Kidney epithelial cell (primary cell): ENCODE data around the gene TRIM51. TPM values are rescaled to one million over a fixed set of nuclear protein-coding genes. Genes with fewer than 3 reads are reported as not detected.
"Not testable (repeated sequence)": the region's sequence is repeated elsewhere in the genome, so short reads cannot be mapped to it uniquely, and the experiment has no call there.

Source experiments
- DNase-seq: peaks from one replicate; pipeline ENCODE4 v3.0.0-alpha.2; 2010; ENCODE audit warnings: low read depth
- H3K27me3 ChIP-seq: 2 replicates; pipeline ENCODE4 v1.6.0; 2011; ENCODE audit warnings: low read length; ENCODE audit not compliant: control insufficient read depth, insufficient read depth
- H3K36me3 ChIP-seq: 2 replicates; pipeline ENCODE4 v1.5.1; 2011; ENCODE audit warnings: low read length; ENCODE audit not compliant: control insufficient read depth, insufficient read depth
- H3K4me3 ChIP-seq: 2 replicates; pipeline ENCODE4 v1.5.1; 2011; ENCODE audit warnings: low read depth, mild to moderate bottlenecking, control low read depth, low read length
- CTCF ChIP-seq: IDR thresholded peaks from 2 replicates; pipeline ENCODE4 v1.5.1; 2011; ENCODE audit warnings: mild to moderate bottlenecking, moderate library complexity, low read length, control low read depth, inconsistent platforms; ENCODE audit not compliant: insufficient read depth, poor library complexity, severe bottlenecking
- total RNA-seq: library from RNA; depleted of rRNA; stranded (reverse); fragments of >200 nt; gene quantifications from 2 replicates; pipeline ENCODE4 v1.2.3, GENCODE V29; 2015

TRIM51 gene
- not detected in 2 replicates for total RNA-seq

- not testable (repeated sequence) for H3K27me3 ChIP-seq, DNase-seq, H3K4me3 ChIP-seq, H3K36me3 ChIP-seq
Measured at GRCh38 chr11:55882997-55883396, at the start of gene TRIM51. TSS of gene TRIM51 (plus strand) at chr11:55883297. CDS start at chr11:55885429, 2,132 bp downstream.

GRCh38 chr11:55838452-55838851, 44.6 kb upstream of the TRIM51 start, which contains the start of gene OR5D16:
TSS of gene OR5D16 (plus strand) at chr11:55838752. CDS start at chr11:55838752, 0 bp downstream.
- Histone ChIP-seq H3K4me3 (no peak within 1 kb of the TSS), H3K36me3 (no peaks in the 10 kb centered on the region), H3K27me3 (no peaks in the 10 kb centered on the region)
- no peak for TF ChIP-seq CTCF
- no peak for DNase-seq

- H3K36me3 ChIP-seq = no peaks in the 10 kb centered on the region
- no peak overlapping the region for H3K4me3 ChIP-seq
- no peak for TF ChIP-seq CTCF
- H3K27me3 ChIP-seq = no peaks in the 10 kb centered on the region
- no peak for DNase-seq
Measured at GRCh38 chr11:55847453-55847852, 35.6 kb upstream of the TRIM51 start.

GRCh38 chr11:55849037-55849436, 34.1 kb upstream of the TRIM51 start:
- no peak for TF ChIP-seq CTCF
- H3K4me3 ChIP-seq = no peak overlapping the region
- no peaks in the 10 kb centered on the region for H3K36me3 ChIP-seq

GRCh38 chr11:55852141-55852540, 31.0 kb upstream of the TRIM51 start:
- no peak for TF ChIP-seq CTCF
- Histone ChIP-seq H3K36me3 (no peaks in the 10 kb centered on the region), H3K27me3 (no peaks in the 10 kb centered on the region), H3K4me3 (no peak overlapping the region)
- no peak for DNase-seq

More at GRCh38 chr11:55849037-55849436, 34.1 kb upstream of the TRIM51 start:
- no peak for DNase-seq
- no peaks in the 10 kb centered on the region for H3K27me3 ChIP-seq

- no peaks in the 10 kb centered on the region for H3K27me3 ChIP-seq
- no peak for DNase-seq
- no peak for TF ChIP-seq CTCF
- H3K4me3 ChIP-seq = no peak overlapping the region
- H3K36me3 ChIP-seq = no peaks in the 10 kb centered on the region
Measured at GRCh38 chr11:55854704-55855103, 28.4 kb upstream of the TRIM51 start.

- not testable (repeated sequence) for DNase-seq, H3K4me3 ChIP-seq, H3K36me3 ChIP-seq, H3K27me3 ChIP-seq
Measured at GRCh38 chr11:55867354-55867753, 15.7 kb upstream of the TRIM51 start.

GRCh38 chr11:55872731-55873130, 10.4 kb upstream of the TRIM51 start:
- not testable (repeated sequence) for H3K4me3 ChIP-seq, DNase-seq, H3K36me3 ChIP-seq, H3K27me3 ChIP-seq

- not testable (repeated sequence) for H3K4me3 ChIP-seq, DNase-seq, H3K27me3 ChIP-seq, H3K36me3 ChIP-seq
Measured at GRCh38 chr11:55873146-55873545, 10.0 kb upstream of the TRIM51 start.

GRCh38 chr11:55884995-55885394, 1.9 kb downstream of the TRIM51 start:
- H3K4me3 ChIP-seq, H3K27me3 ChIP-seq, DNase-seq, H3K36me3 ChIP-seq: not testable (repeated sequence)
